ENCODE data around the gene SASH1.

SASH1 gene

DNA sequence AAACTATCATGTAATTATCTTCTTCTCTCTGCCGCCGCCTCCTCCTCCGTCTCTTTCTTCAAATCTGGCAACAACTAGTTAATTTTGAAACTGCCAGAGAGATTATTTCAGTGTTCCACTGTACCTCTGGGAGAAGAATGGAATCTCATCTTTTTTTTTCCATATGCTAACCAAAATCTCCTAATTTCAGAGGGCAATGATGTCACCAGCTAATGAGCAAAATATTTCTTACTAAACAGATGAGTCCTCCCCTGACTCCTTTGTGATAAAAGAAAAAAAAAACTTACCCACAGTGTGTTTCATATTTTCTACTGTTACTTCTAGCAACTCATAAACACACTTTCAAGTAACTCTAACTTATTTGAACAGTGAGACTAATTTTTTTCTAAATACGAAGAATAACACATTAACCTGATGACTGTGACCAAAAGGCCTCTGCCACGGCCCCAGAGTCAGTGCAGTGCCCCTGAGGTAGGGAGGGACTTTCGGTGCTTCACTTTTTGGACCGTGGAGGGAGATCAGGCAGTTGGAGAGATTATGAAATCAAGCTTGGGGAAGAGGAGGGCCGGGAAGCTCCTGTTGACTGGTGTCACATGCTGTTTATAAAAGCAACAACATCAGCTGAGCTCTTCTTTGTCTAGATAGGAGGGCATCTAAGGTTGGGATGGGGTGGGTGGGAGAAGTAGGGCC is 159.6 kb downstream of the SASH1 start:
- in situ Hi-C loops (cut with MboI; ENCODE audit: low pct_unique_long_range_greater_than_20kb, low sequenced_read_pairs) = no loop called here

DNA sequence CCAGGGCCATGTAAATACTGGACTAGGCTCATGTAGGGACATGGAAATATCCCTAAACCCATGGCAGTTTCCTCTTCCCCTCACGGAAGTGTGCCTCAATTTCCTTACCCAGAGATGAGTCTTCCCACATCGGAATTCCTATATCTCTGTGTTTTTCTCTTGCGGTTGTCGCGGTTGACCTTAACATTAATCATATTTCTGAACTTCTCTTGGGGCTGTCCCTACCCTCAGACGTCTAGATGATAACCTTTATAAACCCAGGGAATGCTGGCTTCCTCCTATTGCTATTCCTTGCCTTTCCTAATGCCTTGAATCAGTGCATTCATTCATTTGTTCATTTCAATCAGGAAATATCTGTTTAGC is 160.1 kb downstream of the SASH1 start:
- in situ Hi-C loops (cut with MboI; ENCODE audit: low pct_unique_long_range_greater_than_20kb, low sequenced_read_pairs) = no loop called here

More for the DNA sequence above, 159.6 kb downstream of the SASH1 start:
- no peak for DNase-seq

DNA sequence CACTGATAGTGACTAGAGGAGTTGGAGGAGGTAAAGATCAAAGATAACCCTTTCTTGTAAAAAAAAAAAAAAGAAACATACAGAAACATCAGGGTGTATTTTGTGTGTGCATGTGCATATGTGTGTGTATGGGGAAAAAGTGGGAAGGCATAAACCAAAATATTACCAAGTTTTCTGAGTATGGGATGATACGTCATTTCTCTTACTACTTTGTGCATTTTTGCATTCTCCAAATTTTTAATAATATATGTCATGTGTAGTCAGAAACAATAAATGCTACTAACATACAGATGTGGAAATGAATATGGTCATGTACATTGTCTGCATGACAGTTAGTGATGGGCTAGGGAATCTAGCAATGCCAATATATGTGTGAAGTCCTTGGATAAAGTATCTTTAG is 161.1 kb downstream of the SASH1 start:
- no peak for DNase-seq

More for the DNA sequence above, 160.1 kb downstream of the SASH1 start:
- DNase-seq = no peak

DNA sequence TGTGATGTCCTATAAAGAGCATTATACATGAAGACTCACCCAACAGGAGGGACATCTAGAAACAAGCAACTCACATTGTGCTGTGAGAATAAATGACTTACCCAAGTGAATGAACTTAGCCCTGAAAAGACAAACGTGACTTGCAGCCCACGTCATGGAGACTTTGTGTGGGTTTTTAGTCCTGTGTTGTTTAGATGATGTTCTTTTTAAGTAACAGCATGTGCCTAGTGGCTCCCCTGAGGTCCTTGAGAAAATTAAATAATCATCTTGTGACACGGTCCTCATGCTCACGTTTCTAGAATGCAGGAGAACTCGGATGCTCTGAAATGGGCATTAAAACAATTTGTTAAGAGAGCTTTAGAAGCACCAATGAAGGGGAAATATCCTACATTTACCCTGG is 165.1 kb downstream of the SASH1 start:
- in situ Hi-C loops (cut with MboI; ENCODE audit: low pct_unique_long_range_greater_than_20kb, low sequenced_read_pairs) = no loop called here
- DNase-seq = no peak

More for the DNA sequence above, 161.1 kb downstream of the SASH1 start:
- in situ Hi-C loops (cut with MboI; ENCODE audit: low pct_unique_long_range_greater_than_20kb, low sequenced_read_pairs) = no loop called here

DNA sequence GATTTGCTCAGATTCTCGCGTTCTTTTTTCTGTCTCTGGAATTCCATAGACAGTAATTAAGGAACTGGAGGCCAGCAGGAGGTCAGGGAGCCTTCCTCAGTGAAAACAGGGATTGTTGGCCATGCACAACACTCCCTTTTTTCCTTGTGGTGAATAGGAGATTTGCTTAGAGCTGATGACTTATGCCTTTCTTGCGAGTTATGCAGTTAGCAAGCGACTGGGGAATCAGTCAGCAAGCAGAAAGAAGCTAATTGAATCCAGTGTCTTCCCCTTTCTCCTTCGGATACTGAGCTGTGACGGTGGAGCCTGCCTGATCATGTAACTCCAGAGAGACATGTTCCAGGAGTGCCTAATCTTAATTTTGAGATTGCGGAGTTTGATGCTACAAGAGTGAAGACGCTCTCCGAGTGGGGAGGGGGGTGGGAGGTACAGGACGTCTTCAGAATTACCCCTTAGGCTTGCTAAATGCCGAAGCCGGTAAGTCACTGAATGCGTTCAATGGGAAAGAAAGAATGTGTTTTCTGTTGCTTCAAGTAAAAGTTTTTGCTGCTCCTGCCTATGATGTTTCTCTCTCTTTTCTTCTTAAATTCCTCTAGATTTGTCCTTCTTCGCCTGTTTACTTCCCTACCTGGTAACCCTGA is 165.9 kb downstream of the SASH1 start:
- DNase-seq = no peak
- in situ Hi-C loops (cut with MboI; ENCODE audit: low pct_unique_long_range_greater_than_20kb, low sequenced_read_pairs) = no loop called here

DNA sequence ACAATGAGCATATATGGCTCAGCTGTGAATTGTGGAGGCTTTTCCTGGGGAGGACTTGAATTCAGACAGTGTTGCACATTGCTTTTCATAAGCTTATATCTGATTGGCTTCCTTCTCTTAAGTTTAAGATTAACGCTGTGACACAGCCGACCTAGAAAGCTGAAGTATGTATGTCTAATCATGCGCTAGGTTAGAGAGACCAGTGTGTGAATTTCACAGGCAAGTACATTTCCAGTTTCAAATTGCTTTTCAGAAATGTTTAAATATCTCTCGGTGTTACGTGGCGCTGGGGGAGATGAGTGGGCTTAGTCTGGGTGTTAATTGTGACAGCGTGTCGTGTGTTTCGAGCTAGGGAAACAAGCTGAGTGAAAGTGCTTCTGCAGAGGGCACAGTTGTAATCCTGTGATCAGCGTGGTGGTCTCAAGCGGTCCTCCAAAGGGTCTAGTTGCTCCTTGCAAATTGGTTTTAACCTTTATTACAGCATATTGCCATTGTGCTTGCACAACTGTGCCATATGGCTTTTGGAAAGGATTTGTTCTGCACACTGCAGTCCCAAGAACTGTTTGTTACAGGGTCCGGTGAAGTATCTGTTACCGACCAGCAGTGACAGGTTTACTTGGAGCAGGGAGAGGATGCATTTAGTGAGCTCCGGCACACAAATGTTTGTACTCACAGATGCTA is 166.6 kb downstream of the SASH1 start:
- DNase-seq = no peak
- in situ Hi-C loops (cut with MboI; ENCODE audit: low pct_unique_long_range_greater_than_20kb, low sequenced_read_pairs) = no loop called here

DNA sequence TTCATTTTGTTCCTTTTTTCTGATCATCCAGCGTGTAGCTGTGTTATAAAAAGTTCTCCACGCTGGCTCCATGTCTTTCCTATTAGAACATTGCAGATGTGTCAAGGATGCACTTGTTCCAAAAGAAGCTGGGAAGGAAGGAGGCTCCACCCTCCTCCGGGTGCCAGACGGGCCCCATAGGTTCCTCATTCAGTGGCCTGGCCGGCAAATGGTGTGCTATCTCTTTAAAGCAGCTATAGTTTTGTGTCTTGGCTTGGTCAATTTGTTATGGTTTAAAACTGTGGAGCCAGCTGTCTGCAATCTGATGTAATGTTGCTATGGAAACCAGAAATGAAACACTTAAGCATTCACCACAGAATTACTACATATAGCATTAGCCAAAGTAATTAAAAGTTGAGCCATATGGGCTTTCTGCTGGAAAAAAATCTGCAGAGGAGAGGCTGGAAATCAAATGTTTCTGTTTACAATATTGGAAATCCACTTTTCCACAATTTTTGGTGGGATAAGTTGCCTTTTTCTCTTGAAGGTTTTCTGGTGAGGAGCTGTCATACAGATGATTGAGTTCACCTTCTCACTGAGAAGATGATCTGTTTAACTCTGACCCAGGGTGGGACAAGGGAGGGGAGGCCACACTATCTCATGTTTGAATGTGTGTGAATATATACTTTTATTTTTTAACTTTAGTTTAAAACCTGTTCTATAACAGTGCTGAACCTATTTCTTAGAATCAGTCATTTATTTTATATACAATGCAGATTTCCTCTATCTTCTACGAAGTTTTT is 167.4 kb downstream of the SASH1 start:
- in situ Hi-C loops (cut with MboI; ENCODE audit: low pct_unique_long_range_greater_than_20kb, low sequenced_read_pairs) = no loop called here
- peak; percentile 60 for DNase-seq

DNA sequence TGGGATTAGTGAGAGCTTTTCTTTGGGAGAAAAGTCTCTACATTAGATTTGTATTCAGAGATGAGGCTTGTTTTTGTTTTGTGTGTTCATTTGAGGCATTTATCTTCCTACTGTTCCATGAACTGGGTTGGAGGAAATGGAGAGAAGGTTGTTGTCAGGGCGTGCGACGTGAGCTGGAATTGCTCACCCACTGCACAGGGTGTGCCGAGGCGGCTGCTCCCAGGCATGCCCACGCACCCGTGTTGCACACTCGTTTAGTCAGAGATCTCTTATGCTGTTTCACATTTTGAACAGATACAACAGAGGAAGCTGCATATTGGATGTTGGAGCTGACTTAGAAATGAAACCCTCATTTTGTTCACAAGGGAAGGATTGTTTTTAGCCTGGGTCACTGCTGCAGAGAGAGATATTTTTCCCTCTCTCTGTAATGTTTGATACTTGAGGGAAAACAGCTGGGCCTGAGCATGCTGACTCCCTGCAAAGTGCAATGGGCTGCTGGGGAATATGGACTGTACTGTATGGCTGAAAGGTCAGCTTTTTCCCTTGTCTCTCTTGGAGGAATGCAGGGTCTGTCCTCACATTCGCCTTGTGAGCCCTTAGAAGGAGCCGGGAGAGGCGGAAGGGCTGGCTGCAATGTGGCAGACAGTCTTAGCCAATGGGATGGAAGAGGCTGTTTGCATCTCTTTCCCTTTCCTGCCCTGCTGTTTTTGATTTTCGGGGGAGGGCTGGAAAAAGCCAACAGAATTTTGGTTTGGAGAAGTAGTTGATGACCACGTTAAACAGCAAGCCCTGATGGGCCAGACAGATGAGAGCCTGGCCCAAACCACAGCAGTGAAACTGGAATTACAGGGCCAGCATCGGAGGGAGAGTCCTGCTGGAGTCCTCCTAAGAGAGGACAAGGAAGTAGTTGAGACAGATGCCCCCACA is 170.8 kb downstream of the SASH1 start:
- no peak for DNase-seq
- in situ Hi-C loops (cut with MboI; ENCODE audit: low pct_unique_long_range_greater_than_20kb, low sequenced_read_pairs) = no loop called here

DNA sequence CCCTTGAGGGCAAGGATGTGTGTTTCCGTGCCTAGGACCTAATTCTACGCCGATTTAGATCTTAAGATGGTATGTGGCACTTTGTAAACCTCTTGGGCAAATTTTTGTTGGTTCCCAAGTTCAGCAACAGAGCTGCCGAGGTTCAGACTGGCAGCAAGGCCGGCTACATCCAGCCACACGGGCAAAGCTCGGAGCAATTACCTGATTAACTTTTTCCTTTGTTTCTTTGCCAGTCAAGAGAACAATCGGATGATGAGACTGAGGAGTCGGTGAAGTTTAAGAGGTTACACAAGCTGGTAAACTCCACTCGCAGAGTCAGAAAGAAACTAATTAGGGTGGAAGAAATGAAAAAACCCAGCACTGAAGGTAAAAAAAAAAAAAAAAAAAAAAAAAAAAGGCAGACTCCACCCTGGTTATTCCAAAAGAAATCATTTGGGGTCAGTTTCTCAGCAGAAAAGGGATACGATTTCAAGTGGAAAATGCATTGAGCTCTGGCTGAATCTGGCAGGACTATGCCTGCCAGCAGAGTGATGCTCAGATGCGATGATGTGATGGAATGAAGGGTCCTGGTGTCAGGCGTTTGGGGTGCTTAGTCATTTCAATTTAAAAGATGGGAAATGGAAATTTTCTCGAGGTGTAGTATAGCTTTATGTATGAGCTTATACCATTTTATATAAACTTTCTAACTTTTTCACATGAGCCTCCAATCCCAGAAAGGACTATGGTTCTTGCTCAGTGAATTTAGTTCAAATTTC is 171.6 kb downstream of the SASH1 start:
- DNase-seq = no peak
- in situ Hi-C loops (cut with MboI; ENCODE audit: low pct_unique_long_range_greater_than_20kb, low sequenced_read_pairs) = no loop called here

DNA sequence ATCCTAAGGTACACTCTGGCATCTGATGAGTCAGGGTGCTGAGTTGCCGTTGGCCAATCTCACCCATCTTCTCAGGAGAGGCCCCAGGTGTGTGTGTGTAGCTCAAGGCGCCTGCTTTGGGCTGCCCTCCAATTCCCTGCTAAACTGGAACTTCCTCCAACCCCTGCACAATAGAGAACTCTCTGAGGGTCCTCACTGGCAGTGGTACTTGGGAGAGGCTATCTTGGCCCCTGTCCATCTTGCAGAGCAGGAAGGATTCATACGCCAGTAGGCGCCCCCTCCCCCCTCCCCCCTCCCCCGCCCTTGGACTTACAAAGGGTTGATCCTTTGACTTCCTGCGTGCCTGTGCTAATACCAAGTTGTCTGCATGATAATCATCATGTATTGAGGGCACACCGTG is 173.6 kb downstream of the SASH1 start:
- in situ Hi-C loops (cut with MboI; ENCODE audit: low pct_unique_long_range_greater_than_20kb, low sequenced_read_pairs) = no loop called here
- no peak for DNase-seq

DNA sequence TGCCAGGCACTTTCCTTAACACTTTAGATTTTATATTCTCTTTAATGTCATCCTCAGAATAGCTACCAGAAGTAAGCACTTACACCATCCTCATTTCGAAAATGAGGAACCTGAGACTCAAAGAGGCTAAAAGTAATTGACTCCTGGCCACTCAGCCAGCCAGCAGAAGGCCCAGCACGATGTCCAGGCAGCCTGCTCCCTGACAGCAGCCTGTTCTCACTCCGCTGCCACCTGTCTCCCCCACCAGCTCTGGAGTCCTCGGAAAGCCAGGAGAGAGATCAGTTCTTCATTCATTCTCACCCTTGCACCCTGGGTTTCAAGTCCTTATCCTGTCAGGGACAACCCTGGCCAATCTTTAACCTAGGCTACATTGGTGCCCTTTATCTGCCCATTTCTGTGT is 174.0 kb downstream of the SASH1 start:
- DNase-seq = no peak
- in situ Hi-C loops (cut with MboI; ENCODE audit: low pct_unique_long_range_greater_than_20kb, low sequenced_read_pairs) = no loop called here

DNA sequence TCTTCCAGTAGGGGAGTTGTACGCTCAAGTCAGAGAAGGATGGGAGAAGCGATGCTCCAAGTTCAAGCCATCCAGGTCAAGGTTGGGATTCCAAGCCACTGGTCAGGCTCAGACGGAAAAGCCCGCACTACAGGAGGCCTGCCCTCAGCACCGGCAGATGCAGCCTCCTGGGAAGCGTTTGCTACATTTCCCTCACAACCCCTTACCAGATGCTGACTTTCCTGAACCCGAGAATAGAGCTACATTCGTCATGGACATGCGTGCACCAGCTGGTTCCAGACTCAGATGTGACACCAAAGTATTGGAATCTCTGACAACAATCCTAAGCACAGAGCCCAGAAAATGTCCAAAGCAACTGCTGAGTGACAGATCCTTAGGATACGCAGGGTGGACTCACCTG is 174.8 kb downstream of the SASH1 start:
- in situ Hi-C loops (cut with MboI; ENCODE audit: low pct_unique_long_range_greater_than_20kb, low sequenced_read_pairs) = no loop called here
- DNase-seq = no peak

DNA sequence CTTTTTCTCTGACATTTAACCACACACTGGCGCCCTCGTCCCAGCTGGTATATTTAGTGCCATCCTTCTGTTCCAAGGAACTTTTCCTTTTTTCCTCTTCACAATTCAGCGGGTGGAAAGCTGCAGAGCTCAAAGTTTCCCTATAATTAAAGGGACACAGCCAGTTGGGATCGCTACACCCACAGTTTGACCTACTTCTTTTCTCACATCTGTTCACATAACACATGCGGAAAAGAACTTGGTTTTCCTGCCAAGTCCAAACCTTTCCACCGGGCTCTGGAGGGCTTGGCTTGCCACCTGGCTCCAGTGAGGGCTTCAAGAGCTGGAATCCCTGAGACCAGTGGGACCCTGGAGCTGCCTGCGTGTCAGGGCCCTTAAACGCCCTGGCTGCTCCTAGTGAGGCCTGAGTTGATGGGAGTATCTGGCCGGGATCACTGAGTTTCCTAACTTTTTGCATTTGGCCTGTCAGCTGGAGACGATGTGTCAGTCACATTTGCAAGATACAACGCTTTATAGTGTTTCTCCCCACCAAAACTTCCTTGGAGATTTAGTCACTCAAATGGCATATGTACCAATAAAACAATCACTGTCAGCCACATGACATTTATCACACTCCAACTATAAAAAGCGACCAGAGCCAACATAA is 176.0 kb downstream of the SASH1 start:
- in situ Hi-C loops (cut with MboI; ENCODE audit: low pct_unique_long_range_greater_than_20kb, low sequenced_read_pairs) = no loop called here
- no peak for DNase-seq

DNA sequence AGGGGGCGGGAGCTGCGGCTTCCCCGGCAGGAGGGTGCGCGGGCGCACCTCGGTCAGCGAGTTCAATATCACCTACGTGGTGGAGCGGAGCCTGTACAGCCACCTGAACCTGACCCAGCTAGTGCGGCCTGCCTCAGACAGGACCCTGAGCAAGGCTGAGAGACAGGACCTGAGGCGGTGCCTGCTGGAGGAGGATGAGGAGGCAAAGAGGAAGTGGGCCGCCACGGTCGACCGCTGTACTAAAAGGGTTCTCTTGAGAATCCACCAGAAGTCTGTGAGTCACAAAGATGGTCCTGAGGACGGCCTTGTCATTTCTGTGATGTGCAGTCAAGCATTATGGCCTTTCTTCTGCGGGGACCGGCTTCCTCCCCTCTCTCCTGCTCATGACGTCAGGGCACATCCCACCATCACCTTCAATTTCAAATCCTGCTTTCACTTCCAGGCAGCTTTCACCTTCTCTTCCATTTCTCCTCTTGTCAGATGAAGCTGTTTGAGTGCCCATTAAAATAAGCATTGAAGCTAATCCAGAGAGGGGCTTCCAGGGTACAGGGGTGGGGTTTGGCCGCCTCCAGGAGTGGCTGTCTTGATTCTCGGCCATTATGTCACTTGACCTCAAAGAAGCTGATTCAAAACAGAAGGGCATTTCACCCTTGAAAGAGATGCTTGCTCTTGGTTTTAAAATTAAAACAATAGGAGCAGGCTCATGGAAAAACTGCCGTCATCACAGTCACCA is 177.6 kb downstream of the SASH1 start:
- in situ Hi-C loops (cut with MboI; ENCODE audit: low pct_unique_long_range_greater_than_20kb, low sequenced_read_pairs) = no loop called here
- DNase-seq = peak; percentile 67

DNA sequence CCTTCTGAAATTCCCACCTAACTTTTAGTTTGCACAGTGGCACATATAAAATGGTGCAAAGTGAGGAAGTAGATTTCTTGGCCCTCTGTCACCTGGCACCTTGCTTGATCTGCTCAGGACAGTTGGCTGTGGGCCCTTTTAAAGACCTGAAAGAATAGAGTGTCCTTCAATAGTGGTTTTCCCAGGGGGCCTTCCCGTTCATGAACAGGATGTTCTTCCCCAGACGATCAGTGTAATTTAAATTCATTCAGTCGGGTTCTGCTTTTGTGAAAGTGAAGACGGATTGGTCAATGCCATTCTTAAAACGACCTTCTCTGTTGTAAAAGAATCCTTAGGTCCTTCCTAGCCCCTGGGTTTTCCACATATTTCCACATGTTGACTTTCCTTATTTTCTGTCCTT is 178.5 kb downstream of the SASH1 start:
- DNase-seq = no peak

DNA sequence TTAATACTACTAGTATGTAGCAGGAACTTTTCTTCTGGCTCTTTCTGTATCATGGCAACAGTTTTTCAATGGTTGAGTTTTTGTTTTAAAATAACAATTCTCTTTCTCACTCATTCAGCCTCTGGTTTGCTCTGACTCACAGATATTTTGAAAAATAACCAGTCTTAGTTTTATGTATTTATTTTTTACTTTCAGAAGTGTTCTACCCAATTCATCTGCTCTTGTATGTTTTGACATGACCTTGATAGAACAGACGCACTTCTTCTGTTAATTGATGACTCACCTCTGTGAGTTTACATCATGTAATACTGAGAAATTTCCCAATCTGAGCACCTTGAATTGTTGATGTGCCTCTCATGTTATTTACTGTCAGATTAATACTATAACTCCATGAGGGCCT is 178.9 kb downstream of the SASH1 start:
- no peak for DNase-seq
- in situ Hi-C loops (cut with MboI; ENCODE audit: low pct_unique_long_range_greater_than_20kb, low sequenced_read_pairs) = no loop called here

More for the DNA sequence above, 178.5 kb downstream of the SASH1 start:
- in situ Hi-C loops (cut with MboI; ENCODE audit: low pct_unique_long_range_greater_than_20kb, low sequenced_read_pairs) = no loop called here

DNA sequence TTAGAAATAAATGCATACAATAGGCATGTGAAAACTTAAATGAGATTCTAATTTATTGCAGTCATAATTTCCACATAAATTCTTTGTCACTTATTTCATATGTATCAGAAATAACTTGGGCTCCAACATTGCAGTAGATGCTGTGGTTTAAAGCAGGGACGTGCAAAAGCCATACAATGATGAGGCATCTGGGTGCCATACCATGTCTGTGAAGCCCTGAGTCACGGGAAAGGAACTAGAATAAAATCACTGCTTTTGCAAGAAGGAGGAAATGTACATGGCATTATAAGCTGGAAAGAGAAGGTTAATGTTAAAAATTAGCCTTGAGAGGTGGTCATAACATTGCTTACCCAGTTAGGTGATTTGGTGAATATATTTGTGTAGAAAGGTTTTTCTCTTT is 180.4 kb downstream of the SASH1 start:
- no peak for DNase-seq
- in situ Hi-C loops (cut with MboI; ENCODE audit: low pct_unique_long_range_greater_than_20kb, low sequenced_read_pairs) = no loop called here
